Calu3 (cell line): ENCODE results near the gene CHMP5. TPM values are rescaled to one million over a fixed set of nuclear protein-coding genes. Genes with fewer than 3 reads are reported as not detected.

Source experiments
- BruUV-seq: library from RNA; stranded (reverse); fragments of 400-500 nt; replicated peaks from 2 replicates; lab custom pipeline; 2021; lab: Mats Ljungman, UMichigan
- CTCF ChIA-PET: fragments of 300-600 bp; sonication (Branson Sonifier 250); formaldehyde crosslinking; loops from one replicate; lab custom pipeline; 2022; ENCODE audit warnings: antibody characterized with exemption; lab: Charles Lee
- DNase-seq: peaks from one replicate; pipeline ENCODE4 v3.0.0; 2022
- H3K27ac Mint-ChIP-seq: one replicate; pipeline ENCODE4 v1.8.0; 2022; ENCODE audit warnings: mixed read lengths; ENCODE audit not compliant: unreplicated experiment
- H3K27me3 Mint-ChIP-seq: one replicate; pipeline ENCODE4 v1.8.0; 2022; ENCODE audit warnings: mixed read lengths; ENCODE audit not compliant: unreplicated experiment
- H3K36me3 Mint-ChIP-seq: one replicate; pipeline ENCODE4 v1.8.0; 2022; ENCODE audit warnings: mild to moderate bottlenecking, moderate library complexity, mixed read lengths; ENCODE audit not compliant: insufficient read depth, unreplicated experiment
- H3K4me1 Mint-ChIP-seq: one replicate; pipeline ENCODE4 v1.8.0; 2022; ENCODE audit warnings: mild to moderate bottlenecking, low read depth, mixed read lengths; ENCODE audit not compliant: unreplicated experiment
- H3K4me3 Mint-ChIP-seq: one replicate; pipeline ENCODE4 v1.8.0; 2022; ENCODE audit warnings: mild to moderate bottlenecking, low read depth, moderate library complexity, mixed read lengths; ENCODE audit not compliant: unreplicated experiment
- H3K9me3 Mint-ChIP-seq: one replicate; pipeline ENCODE4 v1.8.0; 2022; ENCODE audit warnings: low read depth, mixed read lengths; ENCODE audit not compliant: unreplicated experiment
- intact Hi-C: fragments of 100-400 bp; cut with micrococcal nuclease; formaldehyde crosslinking; loops from one replicate; pipeline ENCODE4 v1.10.0; 2022; ENCODE audit not compliant: unreplicated experiment
- total RNA-seq: library from RNA; stranded (reverse); gene quantifications from 2 replicates; pipeline ENCODE4 v1.2.3, GENCODE V29; 2022
- TF ChIP-seq, protein P1 (sequence below): fragments of 200-600 bp; IDR thresholded peaks from one replicate; pipeline ENCODE4 v1.8.0; 2022; ENCODE audit warnings: antibody characterized with exemption; ENCODE audit not compliant: unreplicated experiment

The CHMP5 gene
- total RNA-seq, 1 experiment from 2014 or later, result 49.6 TPM

DNA sequence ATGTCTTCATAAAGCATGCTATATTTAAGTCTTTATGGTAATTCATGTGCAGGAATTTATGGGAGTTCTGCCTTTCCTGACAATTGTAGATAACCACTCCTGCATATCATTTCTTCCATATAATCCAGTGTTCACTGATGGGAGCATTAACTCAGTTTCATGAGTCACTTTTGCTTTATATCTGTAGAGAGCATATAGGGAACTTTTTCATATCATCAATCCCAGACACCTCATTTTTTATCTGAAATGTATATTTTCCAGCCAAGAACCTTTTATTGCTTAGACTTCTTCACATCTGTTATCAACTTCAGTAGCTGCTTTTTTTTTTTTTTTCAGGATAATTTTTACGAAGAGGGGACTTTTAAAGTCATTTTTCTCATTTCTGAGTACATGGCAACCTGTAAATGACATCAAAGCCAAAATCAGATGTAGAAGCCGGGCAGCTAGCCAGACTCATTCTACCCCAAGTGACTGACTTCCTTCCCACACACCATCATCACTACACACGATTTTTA lies 66.6 kb downstream of the CHMP5 start:
- Mint-ChIP-seq H3K27me3 (no peaks in the 10 kb centered on the region), H3K27ac (no peak overlapping the region), H3K36me3 (peaks cover 35% of the 10 kb centered on the region), H3K9me3 (no peaks in the 10 kb centered on the region), H3K4me3 (no peak overlapping the region), H3K4me1 (peaks cover 24% of the 10 kb centered on the region)
- BruUV-seq, result no TSS peak
- DNase-seq, result no peak
- CTCF ChIA-PET, result no interaction called here
- intact Hi-C loops, result no loop called here
- TF ChIP-seq, protein P1, sequence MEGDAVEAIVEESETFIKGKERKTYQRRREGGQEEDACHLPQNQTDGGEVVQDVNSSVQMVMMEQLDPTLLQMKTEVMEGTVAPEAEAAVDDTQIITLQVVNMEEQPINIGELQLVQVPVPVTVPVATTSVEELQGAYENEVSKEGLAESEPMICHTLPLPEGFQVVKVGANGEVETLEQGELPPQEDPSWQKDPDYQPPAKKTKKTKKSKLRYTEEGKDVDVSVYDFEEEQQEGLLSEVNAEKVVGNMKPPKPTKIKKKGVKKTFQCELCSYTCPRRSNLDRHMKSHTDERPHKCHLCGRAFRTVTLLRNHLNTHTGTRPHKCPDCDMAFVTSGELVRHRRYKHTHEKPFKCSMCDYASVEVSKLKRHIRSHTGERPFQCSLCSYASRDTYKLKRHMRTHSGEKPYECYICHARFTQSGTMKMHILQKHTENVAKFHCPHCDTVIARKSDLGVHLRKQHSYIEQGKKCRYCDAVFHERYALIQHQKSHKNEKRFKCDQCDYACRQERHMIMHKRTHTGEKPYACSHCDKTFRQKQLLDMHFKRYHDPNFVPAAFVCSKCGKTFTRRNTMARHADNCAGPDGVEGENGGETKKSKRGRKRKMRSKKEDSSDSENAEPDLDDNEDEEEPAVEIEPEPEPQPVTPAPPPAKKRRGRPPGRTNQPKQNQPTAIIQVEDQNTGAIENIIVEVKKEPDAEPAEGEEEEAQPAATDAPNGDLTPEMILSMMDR, result no peak

Other genes with a start within 250 kb of the CHMP5 start
- gene DNAJA1, start 239.8 kb upstream of the CHMP5 start, total RNA-seq, result 186 and 194 TPM in 2 replicates
- gene SMU1, start 188.4 kb upstream of the CHMP5 start, total RNA-seq, result 12.3 and 13.4 TPM in 2 replicates
- gene B4GALT1, start 97.7 kb upstream of the CHMP5 start, total RNA-seq, result 69.5 and 71.1 TPM in 2 replicates
- not detected in 2 replicates for gene SPINK4, start 24.9 kb upstream of the CHMP5 start, total RNA-seq
- gene BAG1, start 341 bp upstream of the CHMP5 start, total RNA-seq, result 35.2 and 46.2 TPM in 2 replicates
- 27.3 and 31.1 TPM in 2 replicates for gene NFX1, start 25.5 kb downstream of the CHMP5 start, total RNA-seq
- 0.35 and 1.2 TPM in 2 replicates for gene AQP7, start 137.5 kb downstream of the CHMP5 start, total RNA-seq
- gene AQP3, start 182.5 kb downstream of the CHMP5 start, total RNA-seq, result 4.6 and 10.4 TPM in 2 replicates
- 39.3 and 48.7 TPM in 2 replicates for gene NOL6, start 208.9 kb downstream of the CHMP5 start, total RNA-seq